H7 (cell line): ENCODE data around the gene ERC2. TPM values are rescaled to one million over a fixed set of nuclear protein-coding genes. Genes with fewer than 3 reads are reported as not detected.
"Not testable (repeated sequence)": the region's sequence is repeated elsewhere in the genome, so short reads cannot be mapped to it uniquely, and the experiment has no call there.

Experiments used
- DNase-seq: peaks from one replicate; pipeline ENCODE4 v3.0.0; 2012
- H3K27me3 ChIP-seq: 2 replicates; pipeline ENCODE4 v1.6.0; 2011; ENCODE audit warnings: mild to moderate bottlenecking, low read length; ENCODE audit not compliant: control insufficient read depth, insufficient read depth
- H3K36me3 ChIP-seq: replicated peaks from 2 replicates; pipeline ENCODE4 v1.5.1; 2011; ENCODE audit warnings: low read length; ENCODE audit not compliant: control insufficient read depth, insufficient read depth
- H3K4me3 ChIP-seq: 2 replicates; pipeline ENCODE4 v1.5.1; 2011; ENCODE audit warnings: low read depth, mild to moderate bottlenecking, control low read depth, low read length, moderate library complexity; ENCODE audit not compliant: insufficient read depth
- total RNA-seq: library from RNA; depleted of rRNA; stranded (reverse); fragments of >200 nt; shearing (Covaris generic); gene quantifications from 2 replicates; pipeline ENCODE4 v1.2.3, GENCODE V29; 2014

The ERC2 gene
- total RNA-seq, 1 experiment from 2014 or later = 2.4 TPM

DNA sequence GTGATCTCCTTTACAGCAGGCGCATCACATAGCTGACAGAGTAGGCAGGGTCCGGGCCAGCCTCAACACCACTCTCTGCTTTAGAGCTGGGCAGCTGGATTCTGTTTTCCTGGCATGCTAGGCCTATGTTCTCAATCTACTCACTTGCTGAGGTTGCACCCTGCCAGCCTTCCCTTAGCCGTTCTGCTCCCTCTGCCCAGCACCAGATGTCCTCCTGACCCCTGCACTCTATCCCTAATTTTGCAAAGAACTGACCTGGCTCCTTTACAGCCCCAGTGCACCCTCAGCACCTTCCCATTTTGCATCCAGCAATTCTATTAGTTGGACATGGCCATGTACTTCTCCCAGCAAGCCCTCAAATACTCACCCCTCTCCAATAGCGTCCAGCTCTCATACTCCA, 609.5 kb downstream of the ERC2 start:
- H3K27me3 ChIP-seq = no peaks in the 10 kb centered on the region
- H3K4me3 ChIP-seq = no peak overlapping the region
- no peak for DNase-seq
- H3K36me3 ChIP-seq = no peaks in the 10 kb centered on the region

DNA sequence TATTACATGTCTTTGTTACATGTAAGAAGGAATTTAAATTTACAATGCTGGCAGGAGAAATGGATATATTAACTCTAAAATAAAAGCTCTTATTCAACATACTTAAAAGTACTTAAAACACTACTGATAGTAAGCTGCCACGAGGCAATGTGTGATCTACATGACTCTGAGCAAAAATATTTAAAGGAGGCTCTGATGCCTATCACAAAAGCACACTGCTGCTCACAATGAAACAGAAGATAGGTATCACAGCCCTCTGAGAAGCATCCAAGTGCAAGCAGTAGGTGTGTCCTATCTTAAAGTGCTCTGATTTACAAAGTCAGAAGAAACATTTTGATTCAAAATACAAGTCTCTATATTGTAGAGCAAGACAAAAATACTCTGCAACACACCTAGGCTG, 610.0 kb downstream of the ERC2 start:
- H3K27me3 ChIP-seq = no peaks in the 10 kb centered on the region
- DNase-seq = no peak
- no peaks in the 10 kb centered on the region for H3K36me3 ChIP-seq
- H3K4me3 ChIP-seq = no peak overlapping the region

DNA sequence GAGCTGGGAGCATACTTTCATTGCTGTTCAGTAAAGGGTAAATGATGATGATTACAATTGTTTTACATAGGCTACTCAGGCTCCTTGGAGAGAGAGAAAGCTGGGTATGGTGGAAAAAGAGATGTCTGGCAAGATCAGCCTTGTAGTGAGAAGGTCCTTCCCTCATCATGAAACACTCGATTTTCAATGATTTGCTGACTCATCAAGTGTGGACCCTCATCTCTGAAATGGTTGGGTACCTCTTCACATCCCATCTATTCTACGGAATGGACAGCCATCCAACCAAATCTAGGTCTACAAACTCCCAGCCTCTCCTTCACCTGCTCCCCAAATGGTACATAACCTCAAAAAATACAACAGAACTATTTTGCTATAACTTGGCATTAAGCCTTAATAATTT, 610.6 kb downstream of the ERC2 start:
- no peak overlapping the region for H3K4me3 ChIP-seq
- no peaks in the 10 kb centered on the region for H3K36me3 ChIP-seq
- no peak for DNase-seq
- no peaks in the 10 kb centered on the region for H3K27me3 ChIP-seq

DNA sequence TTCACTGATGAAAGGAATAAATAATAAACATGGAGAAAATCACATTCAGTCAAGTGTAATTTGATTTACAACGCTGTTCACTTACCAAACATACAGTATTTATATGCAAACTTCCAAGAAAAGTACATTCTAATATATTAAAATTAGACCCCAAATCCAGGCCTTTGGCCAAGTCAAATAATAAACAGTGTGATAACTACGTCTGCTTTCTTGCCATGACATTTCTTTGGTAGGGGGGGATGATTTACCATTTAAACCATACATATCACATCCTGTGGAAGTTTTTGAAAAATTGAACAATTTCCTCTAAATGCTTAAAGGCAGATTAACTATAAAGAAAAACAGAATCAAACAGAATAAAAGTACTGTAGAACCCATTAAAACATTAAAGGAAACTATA, 613.0 kb downstream of the ERC2 start:
- no peak overlapping the region for H3K4me3 ChIP-seq

DNA sequence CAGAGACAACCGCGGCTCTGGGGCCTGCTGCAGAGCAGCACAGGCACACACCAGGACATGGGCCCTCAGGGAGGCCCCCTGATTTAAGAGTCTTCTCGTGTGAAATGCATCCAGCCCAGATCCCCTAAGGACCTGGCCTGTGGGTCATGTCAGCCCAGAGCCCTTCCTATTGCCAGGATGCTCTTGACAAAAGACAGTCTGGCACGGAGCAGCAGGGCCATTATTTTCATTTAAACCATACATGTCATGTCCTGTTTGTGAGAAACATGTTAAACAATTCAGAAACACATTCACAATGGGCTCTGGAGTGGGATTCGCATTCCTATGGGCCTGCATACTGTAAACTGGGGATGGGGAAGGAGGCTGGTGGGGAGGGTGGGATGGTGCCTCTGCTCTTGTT, 613.8 kb downstream of the ERC2 start:
- no peak for DNase-seq
- Histone ChIP-seq H3K27me3 (no peaks in the 10 kb centered on the region), H3K36me3 (no peaks in the 10 kb centered on the region), H3K4me3 (no peak overlapping the region)

More for the DNA sequence above, 613.0 kb downstream of the ERC2 start:
- DNase-seq = no peak
- no peaks in the 10 kb centered on the region for H3K27me3 ChIP-seq
- no peaks in the 10 kb centered on the region for H3K36me3 ChIP-seq

DNA sequence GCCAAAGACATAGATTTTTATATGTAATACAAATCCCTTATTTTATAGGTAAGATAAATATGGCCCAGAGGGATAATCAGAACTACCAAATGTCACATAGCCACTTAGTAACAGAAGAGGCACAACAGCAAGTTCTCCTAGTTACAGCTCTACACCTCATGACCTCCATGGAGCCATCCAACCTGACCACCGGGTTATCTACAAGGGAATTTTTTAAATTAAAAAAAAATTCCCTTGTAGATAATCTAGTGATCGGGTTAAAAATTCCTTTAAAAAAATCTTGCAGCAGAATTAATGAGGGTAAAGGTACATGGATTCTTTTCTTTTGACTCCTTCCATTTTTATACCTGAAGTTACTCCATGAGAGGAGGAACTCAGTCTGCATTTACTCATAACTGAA, 615.9 kb downstream of the ERC2 start:
- Histone ChIP-seq H3K36me3 (no peaks in the 10 kb centered on the region), H3K27me3 (no peaks in the 10 kb centered on the region)

DNA sequence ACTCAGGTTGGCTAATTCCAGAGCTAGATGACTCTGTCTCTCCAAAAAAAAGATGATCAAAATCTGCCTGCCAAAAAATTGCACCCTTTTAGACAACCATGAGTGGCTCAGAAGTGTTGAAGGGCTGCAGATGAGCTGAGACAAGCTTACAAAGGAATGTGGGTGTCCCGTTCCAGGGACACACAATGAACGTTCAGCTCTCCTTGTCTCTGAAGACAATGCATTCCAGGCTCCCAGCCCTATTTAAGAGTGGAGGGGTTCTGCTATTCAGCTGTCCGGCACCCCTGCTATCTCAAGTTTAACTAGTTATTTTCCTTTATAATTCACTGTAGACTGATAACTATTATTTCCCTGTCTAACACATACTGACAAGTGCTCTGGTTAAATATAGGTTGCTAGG, 626.1 kb downstream of the ERC2 start:
- no peak for DNase-seq
- Histone ChIP-seq H3K36me3 (no peaks in the 10 kb centered on the region), H3K4me3 (no peak overlapping the region), H3K27me3 (no peaks in the 10 kb centered on the region)

More for the DNA sequence above, 615.9 kb downstream of the ERC2 start:
- no peak overlapping the region for H3K4me3 ChIP-seq
- no peak for DNase-seq

DNA sequence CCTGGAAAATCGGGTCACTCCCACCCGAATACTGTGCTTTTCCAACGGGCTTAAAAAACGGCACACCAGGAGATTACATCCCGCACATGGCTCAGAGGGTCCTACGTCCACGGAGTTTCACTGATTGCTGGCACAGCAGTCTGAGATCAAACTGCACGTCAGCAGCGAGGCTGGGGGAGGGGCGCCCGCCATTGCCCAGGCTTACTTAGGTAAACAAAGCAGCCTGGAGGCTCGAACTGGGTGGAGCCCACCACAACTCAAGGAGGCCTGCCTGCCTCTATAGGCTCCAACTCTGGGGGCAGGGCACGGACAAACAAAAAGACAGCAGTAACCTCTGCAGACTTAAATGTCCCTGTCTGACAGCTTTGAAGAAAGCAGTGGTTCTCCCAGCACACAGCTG, 636.4 kb downstream of the ERC2 start:
- H3K27me3 ChIP-seq, DNase-seq, H3K36me3 ChIP-seq, H3K4me3 ChIP-seq: not testable (repeated sequence)

DNA sequence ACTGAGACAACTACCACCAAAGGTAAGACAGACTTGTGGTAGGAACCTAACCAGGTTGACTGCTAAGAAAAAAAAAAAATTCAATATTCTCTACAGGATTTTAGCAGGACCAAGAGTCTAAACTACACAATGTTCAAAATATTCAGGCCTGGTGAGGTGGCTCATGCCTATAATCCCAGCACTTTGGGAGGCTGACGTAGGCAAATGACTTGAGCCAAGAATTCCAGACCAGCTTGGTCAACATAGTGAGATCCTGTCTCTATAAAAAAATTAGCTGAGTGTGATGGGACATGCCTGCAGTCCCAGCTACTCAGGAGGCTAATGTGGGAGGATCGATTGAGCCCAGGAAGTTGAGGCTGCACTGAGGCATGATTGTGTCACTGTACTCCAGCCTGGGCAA, 639.6 kb downstream of the ERC2 start:
- no peak overlapping the region for H3K4me3 ChIP-seq
- H3K27me3 ChIP-seq = no peaks in the 10 kb centered on the region
- no peaks in the 10 kb centered on the region for H3K36me3 ChIP-seq
- DNase-seq = no peak

DNA sequence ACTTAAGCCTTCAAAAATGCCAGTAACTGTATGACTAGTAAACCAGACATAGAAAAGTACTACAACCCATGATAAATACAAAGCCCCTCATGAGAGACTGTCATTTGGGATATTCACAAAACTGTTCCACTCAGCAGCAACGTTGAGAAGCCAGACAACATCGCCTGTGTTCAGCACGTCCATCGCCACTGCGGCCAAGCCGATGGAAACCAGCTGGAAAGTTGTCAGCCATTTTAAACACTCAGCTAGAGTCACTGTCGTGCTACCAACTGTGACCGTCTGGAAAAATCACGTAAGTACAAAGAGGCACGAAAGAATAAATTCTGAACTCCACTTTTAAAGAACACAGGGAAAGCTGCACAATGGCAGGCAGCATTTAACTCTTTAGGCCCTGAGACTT, 640.5 kb downstream of the ERC2 start:
- no peak overlapping the region for H3K4me3 ChIP-seq
- no peaks in the 10 kb centered on the region for H3K36me3 ChIP-seq
- no peak for DNase-seq
- H3K27me3 ChIP-seq = no peaks in the 10 kb centered on the region

DNA sequence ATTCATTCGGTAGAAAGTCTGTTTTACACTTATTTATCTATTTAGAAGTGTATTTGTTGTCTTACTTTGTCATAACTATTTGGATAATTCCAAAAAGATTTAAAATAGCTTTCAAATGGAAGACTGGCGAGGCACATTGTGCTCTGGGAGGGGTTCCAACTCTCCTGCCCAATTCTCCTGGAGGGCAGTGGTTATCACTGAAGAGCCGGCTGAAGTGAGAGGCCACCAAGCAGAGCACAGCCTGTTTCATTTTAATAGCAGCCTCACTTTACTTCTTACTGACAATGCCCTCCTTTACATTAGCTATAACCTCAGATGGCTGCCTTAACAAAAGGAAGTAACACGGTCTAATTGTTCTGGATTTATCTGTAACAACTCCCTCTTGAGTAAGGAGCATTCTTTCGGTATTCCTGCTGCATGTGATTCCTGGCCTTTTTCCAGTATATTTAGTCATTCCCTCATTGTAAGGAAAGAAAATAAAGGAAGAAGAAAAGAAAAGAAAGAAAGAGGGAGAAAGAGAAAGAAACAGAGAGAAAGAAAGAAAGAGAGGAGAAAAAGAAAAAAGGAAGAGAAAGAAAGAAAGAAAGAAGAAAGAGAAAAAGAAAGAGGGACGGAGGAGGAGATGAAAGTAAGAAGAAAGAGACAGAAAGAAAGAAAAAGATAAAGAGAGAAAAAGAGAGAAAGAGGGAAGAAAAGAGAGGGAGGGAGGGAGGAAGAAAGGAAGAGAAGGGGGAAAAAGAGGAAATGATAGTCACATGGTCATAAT, 641.4 kb downstream of the ERC2 start:
- DNase-seq = no peak
- Histone ChIP-seq H3K36me3 (no peaks in the 10 kb centered on the region), H3K27me3 (no peaks in the 10 kb centered on the region), H3K4me3 (no peak overlapping the region)

DNA sequence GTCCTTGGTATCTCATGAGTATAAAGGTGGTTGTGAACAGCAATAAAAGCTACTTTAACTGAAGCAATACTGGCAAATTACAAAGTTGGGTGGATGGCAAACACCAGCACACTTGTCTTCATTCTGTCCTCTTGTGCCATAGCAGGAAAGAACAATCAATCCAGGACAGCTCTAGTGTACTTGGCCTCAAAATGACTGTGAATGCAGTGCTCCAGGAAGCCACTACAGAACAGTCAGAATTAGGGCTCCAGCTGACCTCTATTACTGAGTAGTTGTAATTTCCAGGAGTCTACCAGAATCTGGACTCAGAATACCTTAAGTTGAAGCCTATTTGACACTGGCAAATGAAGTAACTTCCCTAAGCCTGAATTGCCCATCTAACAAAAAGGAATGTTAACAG, 642.2 kb downstream of the ERC2 start:
- DNase-seq = no peak
- H3K27me3 ChIP-seq = no peaks in the 10 kb centered on the region
- no peaks in the 10 kb centered on the region for H3K36me3 ChIP-seq
- no peak overlapping the region for H3K4me3 ChIP-seq

DNA sequence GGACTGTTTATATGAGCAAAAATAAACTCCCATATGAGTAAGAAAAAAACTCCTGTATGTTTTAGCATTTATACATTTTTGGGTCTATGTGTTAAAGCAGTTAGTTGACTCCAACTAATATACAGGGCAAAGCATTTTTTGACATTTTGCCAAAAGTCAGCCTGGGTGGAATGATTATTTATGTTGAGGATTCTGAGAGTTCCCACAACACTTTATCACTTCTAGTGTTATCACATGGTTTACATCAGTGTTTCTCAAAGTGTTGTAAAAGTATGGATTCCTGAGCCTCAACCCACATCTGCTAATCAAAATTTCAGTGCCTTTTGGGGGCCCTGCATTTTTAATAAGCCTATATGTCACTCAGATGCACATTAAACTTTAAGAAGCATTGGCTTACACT, 643.9 kb downstream of the ERC2 start:
- no peak overlapping the region for H3K4me3 ChIP-seq

DNA sequence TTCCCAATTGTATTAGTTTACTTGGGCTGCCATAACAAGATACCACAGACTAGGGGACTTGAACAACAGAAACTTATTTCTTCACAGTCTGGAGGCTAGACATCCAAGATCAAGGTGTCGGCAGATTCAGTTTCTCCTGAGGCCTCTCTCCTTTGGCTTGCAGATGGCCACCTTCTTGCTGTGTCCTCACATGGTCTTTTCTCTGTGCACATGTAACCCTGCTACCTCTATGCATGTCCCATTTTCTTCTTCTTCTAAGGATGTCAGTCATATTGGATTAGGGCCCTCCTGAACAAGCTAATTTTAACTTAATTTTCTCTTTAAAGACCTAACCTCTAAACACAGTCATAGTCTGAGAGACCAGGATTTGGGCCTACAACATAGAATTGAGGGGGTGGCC, 644.4 kb downstream of the ERC2 start:
- Histone ChIP-seq H3K4me3 (no peak overlapping the region), H3K27me3 (no peaks in the 10 kb centered on the region), H3K36me3 (no peaks in the 10 kb centered on the region)
- DNase-seq = no peak

More for the DNA sequence above, 643.9 kb downstream of the ERC2 start:
- no peak for DNase-seq
- Histone ChIP-seq H3K36me3 (no peaks in the 10 kb centered on the region), H3K27me3 (no peaks in the 10 kb centered on the region)

DNA sequence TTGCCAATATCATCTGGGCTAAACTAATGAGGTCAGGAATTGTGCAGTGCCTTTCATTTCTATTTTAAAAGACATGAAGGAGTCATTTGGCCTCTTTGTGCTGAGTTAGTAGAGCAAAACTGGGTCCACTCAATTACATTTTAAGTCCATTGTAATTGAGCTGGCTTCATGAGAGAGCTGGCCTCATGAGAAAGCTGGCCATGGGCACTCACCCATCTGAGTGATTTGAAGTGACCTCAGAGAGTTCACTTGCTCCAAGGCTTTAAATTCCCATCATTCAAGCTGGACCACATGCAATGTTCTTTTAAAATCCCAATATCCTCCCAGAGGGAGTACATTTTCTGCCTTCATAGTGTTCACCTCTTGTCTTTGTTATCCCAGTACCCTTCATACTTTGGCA, 645.3 kb downstream of the ERC2 start:
- Histone ChIP-seq H3K36me3 (no peaks in the 10 kb centered on the region), H3K27me3 (no peaks in the 10 kb centered on the region)
- DNase-seq = no peak

DNA sequence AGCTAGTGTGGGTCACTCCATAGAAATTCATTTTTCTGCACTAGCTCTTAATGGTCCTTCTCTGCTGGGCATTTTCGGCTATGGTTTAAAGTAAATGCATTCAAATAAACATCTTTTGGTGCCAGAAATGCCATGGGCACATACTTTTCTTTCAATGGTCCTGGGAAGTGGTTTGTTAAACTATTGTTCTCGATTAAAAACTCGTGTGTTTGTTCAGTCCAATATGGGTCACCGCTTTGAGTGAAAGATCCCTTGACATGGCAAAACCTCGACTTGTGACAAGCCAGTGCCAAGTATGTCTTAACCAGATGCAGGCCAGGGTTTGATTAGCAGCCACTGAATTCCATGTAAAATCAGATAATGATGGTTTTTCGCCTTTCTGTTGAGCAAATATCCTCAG, 649.3 kb downstream of the ERC2 start:
- H3K36me3 ChIP-seq = no peaks in the 10 kb centered on the region

More for the DNA sequence above, 645.3 kb downstream of the ERC2 start:
- no peak overlapping the region for H3K4me3 ChIP-seq

More for the DNA sequence above, 649.3 kb downstream of the ERC2 start:
- H3K4me3 ChIP-seq = no peak overlapping the region
- no peaks in the 10 kb centered on the region for H3K27me3 ChIP-seq
- no peak for DNase-seq
